HG03521 (cell line): ENCODE results near the gene CD68.
"Not testable (repeated sequence)": the region's sequence is repeated elsewhere in the genome, so short reads cannot be mapped to it uniquely, and the experiment has no call there.

Source experiments
- ATAC-seq: cut with Tn5 transposase; IDR thresholded peaks from one replicate; pipeline ENCODE4 v1.9.1; 2021; ENCODE audit warnings: mild to moderate bottlenecking, moderate library complexity; ENCODE audit not compliant: unreplicated experiment

Gene CD68

DNA sequence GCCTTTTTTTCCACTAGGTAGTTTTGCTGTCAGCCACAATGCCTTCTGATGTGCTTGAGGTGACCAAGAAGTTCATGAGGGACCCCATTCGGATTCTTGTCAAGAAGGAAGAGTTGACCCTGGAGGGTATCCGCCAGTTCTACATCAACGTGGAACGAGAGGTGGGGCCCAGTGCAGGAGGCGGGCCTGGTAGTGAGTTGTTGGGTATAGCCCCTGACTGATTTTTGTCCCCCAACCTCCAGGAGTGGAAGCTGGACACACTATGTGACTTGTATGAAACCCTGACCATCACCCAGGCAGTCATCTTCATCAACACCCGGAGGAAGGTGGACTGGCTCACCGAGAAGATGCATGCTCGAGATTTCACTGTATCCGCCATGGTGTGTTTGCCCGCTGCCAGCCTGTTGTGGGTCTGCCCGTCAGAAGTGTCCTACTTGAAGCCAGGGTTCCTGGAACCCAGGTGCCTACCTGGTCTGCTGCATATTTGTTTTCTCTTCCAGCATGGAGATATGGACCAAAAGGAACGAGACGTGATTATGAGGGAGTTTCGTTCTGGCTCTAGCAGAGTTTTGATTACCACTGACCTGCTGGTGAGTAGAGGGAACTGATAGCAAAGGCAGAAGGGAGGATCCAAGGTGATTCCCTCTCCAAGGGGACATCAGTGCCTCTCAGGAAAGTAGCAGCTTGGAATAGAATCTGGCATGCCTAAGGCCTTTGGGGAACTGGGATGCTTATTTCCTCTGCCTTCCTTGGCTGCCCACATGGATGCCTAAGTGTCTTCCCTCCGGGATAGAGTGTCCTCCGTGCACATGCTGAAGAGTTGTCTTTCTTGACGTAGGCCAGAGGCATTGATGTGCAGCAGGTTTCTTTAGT, 1.9 kb upstream of the CD68 start:
- ATAC-seq, result no peak

GRCh38 chr17:7579834-7580603, 581 bp downstream of the CD68 start:
- ATAC-seq, result no peak

DNA sequence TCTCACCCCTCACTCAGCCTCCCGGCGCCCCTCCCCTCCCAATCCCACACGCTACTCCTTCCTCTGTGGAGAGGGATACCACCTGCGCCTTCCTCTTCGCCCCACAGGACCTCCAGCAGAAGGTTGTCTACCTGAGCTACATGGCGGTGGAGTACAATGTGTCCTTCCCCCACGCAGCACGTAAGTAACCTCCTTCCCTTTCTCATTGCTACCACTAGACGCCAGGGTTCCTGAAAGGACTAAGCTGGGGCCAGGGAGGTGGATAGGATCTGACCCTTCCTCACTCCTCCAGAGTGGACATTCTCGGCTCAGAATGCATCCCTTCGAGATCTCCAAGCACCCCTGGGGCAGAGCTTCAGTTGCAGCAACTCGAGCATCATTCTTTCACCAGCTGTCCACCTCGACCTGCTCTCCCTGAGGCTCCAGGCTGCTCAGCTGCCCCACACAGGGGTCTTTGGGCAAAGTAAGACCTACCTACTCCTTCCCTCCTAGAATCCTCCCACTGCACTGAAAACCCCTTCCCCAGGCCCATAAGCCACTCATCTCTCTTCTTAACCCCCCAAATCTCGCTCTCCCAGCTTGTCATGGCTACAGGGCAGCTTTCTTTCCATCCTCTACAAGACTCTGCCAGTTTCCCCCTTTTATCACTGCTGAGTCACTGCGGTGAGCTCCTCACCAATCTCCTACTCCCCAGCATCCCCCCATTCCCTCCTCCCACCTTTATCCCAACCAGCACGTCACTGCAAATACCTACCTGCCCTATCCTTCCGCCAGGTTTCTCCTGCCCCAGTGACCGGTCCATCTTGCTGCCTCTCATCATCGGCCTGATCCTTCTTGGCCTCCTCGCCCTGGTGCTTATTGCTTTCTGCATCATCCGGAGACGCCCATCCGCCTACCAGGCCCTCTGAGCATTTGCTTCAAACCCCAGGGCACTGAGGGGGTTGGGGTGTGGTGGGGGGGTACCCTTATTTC, 1.5 kb downstream of the CD68 start:
- ATAC-seq, result no peak

GRCh38 chr17:7582396-7583252, 3.2 kb downstream of the CD68 start:
- ATAC-seq, result no peak

- peak; percentile 71 for ATAC-seq
Measured at GRCh38 chr17:7583253-7584109, 4.0 kb downstream of the CD68 start, which contains the start of gene MPDU1. Gene MPDU1, plus strand, starts transcription at chr17:7583852. Its CDS starts 11 bp downstream, at chr17:7583863.

DNA sequence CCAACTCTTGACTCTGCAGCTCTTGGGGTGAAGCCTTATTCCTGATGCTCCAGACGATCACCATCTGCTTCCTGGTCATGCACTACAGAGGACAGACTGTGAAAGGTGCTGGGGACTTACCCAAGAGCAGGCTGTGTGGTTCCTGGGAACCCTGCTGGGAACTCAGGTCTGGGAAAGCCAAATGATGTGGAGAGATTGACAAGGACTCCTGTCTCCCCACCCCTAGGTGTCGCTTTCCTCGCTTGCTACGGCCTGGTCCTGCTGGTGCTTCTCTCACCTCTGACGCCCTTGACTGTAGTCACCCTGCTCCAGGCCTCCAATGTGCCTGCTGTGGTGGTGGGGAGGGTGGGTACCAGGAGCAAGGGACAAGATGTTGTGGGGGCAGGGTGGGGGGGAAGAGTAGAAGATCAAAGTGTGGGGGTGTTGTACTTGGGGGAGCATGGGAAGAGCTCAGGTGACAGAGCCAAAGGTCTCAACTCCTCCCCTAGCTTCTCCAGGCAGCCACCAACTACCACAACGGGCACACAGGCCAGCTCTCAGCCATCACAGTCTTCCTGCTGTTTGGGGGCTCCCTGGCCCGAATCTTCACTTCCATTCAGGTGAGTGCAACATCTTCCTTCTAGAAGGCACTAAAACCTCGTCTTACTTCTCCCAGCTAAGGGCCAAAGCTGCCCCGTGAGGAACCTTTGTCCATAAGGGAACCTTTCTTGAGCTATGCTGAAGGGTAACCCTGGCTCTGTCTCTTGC, 7.4 kb downstream of the CD68 start:
- ATAC-seq, result no peak

GRCh38 chr17:7587420-7588151, 8.1 kb downstream of the CD68 start:
- ATAC-seq, result no peak

- no peak for ATAC-seq
Measured at GRCh38 chr17:7588553-7589203, 9.2 kb downstream of the CD68 start.

- no peak for ATAC-seq
Measured at GRCh38 chr17:7589204-7589868, 9.9 kb downstream of the CD68 start.

- ATAC-seq, result no peak
Measured at GRCh38 chr17:7589891-7590691, 10.7 kb downstream of the CD68 start, which contains the start of gene SOX15. Gene SOX15, minus strand, starts transcription at chr17:7590094. Its CDS starts 418 bp downstream, at chr17:7589676.

DNA sequence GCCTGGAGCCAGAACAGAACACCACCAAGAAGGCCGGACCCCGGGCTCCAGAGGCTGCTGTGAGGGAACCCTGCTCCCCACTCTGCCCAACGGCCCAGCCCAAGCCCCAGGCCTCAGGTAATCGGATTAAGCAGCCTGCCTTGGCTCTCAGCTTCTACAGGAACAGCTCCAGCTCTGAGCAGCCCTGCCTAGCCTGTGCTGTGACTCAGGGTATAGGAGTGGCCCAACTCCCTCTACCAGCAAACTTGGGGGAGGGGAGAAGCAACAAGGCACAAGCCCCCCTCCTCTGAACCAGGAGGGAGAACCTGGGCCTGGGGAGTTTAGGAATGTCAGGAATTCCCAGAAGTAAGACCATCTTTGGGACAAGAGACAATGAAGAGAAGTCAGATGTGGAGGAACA, 11.3 kb downstream of the CD68 start:
- no peak for ATAC-seq

- no peak for ATAC-seq
Measured at GRCh38 chr17:7591596-7591995, 12.2 kb downstream of the CD68 start.

DNA sequence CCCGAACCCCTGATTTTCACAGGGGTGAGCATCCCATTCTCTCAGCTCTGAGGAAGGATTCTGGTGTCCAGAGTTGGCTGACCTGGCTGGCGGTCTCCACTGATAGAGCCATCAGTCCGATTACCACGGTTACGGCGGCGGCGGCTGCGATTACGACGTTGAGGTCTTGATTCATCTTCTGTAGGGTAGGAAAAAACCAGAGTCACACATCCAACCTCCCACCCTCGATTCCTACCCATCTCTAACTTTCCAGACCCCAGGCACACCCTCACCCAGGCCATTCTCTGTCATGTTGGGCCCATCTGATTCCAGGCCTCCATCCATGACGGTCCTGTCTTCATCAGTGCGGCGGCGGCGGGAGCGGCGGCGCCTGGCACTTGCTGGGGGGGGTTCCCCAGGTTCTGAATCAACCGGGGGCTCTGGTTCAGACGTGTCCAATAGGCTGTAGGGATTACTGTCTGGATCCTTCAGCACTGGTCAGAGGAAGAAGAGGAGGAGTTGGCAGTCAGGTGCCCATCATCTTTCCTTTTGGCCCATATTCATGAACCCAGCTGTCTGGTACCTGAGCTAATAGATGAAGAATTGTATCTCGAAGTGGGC, 13.1 kb downstream of the CD68 start:
- no peak for ATAC-seq

GRCh38 chr17:7593296-7593695, 13.9 kb downstream of the CD68 start:
- ATAC-seq, result no peak

- not testable (repeated sequence) for ATAC-seq
Measured at GRCh38 chr17:7597561-7597960, 18.1 kb downstream of the CD68 start.
